ENCODE measurements around the gene TFDP2.

Gene TFDP2

GRCh38 chr3:142148792-142149672 lies at the start of gene TFDP2:
TSS of gene TFDP2 (minus strand) at chr3:142149544. CDS start at chr3:142101749, 47,795 bp downstream.
- TF ChIP-seq GATA2 (IDR thresholded peaks at IDR 0.05; ENCODE audit: low read depth, low read length) = peak; percentile 43; the same call in 1 of the 2 replicates
- no peak for TF ChIP-seq GATA3 (IDR thresholded peaks at IDR 0.05; ENCODE audit: low read depth, low read length)

GRCh38 chr3:142188846-142189245 lies 39.5 kb upstream of the TFDP2 start:
- TF ChIP-seq GATA3 (IDR thresholded peaks at IDR 0.05; ENCODE audit: low read depth, low read length) = no peak
- no peak for TF ChIP-seq GATA2 (IDR thresholded peaks at IDR 0.05; ENCODE audit: low read depth, low read length)

DNA sequence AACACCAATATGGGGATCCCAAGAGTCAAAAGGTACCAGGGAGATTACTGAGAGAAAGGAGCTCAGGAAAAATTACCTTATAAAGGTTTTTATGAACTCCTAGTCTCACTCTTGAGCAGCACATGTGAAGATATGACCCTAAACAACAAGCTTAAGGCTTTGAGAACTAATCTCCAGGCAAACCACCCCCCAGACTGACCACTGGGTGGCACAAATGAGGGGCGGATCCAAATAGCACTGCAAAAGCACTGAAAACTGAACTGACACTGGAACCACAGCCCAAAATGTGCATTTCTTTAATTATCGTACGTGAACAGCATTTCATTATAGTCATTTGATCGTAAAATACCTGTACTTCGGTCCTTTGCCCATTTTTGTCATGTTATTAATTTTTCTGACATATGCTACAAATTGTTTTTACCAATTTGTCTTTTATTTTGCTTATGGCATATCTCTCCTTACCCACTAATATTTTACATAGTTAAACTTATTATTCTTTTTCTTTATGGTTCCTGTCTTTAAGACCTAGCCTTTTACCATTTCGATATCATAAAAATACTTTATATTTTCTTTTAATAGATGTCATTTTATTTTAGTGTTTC lies 31.5 kb upstream of the TFDP2 start:
- TF ChIP-seq GATA3 (IDR thresholded peaks at IDR 0.05; ENCODE audit: low read depth, low read length) = no peak
- no peak for TF ChIP-seq GATA2 (IDR thresholded peaks at IDR 0.05; ENCODE audit: low read depth, low read length)

DNA sequence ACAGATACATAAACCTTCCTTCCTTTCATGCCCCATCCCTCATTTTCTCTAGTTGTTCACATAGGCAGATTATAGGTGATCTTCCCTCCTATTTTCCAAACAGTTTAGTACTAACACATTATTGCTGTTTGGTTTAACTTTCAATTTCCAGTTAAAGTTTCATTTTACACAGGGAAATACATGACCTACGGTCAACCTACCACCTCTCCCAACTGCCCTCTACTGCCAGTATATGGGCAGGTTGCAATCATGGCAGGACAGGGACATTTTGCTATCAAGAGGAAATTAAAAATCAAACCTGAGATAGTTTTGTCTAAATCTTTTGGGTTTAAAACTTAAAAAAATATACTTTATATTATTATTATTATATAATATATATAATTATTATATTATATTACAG lies 26.1 kb upstream of the TFDP2 start:
- no peak for TF ChIP-seq GATA2 (IDR thresholded peaks at IDR 0.05; ENCODE audit: low read depth, low read length)
- no peak for TF ChIP-seq GATA3 (IDR thresholded peaks at IDR 0.05; ENCODE audit: low read depth, low read length)

DNA sequence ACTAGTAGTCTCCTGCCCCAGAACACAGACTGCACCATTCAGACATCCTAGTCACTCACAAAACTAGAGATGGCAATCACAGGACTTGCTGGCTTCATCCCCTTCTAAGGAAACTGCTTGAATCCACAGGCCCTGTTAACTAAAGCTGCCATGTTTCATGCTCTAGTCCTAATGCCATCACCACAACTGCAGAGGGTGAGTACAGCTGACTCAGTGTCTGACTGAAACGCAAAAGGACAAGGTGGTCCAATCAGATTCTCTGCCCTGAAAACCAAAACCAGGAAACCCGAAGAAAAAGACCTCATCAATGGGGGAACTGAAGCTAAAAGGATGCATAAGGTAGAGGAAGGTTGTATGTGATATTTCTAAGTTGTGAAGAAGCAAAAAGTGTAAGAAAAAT lies 25.2 kb upstream of the TFDP2 start:
- TF ChIP-seq GATA2 (IDR thresholded peaks at IDR 0.05; ENCODE audit: low read depth, low read length) = no peak
- TF ChIP-seq GATA3 (IDR thresholded peaks at IDR 0.05; ENCODE audit: low read depth, low read length) = no peak

GRCh38 chr3:142168514-142168913 lies 19.2 kb upstream of the TFDP2 start:
- TF ChIP-seq GATA3 (IDR thresholded peaks at IDR 0.05; ENCODE audit: low read depth, low read length) (no peak), GATA2 (IDR thresholded peaks at IDR 0.05; ENCODE audit: low read depth, low read length) (no peak)

GRCh38 chr3:142165194-142165593 lies 15.8 kb upstream of the TFDP2 start:
- TF ChIP-seq GATA2 (IDR thresholded peaks at IDR 0.05; ENCODE audit: low read depth, low read length) = no peak
- no peak for TF ChIP-seq GATA3 (IDR thresholded peaks at IDR 0.05; ENCODE audit: low read depth, low read length)

GRCh38 chr3:142159083-142159740 lies 9.9 kb upstream of the TFDP2 start:
- TF ChIP-seq GATA2 (IDR thresholded peaks at IDR 0.05; ENCODE audit: low read depth, low read length) (no peak), GATA3 (IDR thresholded peaks at IDR 0.05; ENCODE audit: low read depth, low read length) (no peak)

- no peak for TF ChIP-seq GATA2 (IDR thresholded peaks at IDR 0.05; ENCODE audit: low read depth, low read length)
- no peak for TF ChIP-seq GATA3 (IDR thresholded peaks at IDR 0.05; ENCODE audit: low read depth, low read length)
Measured at GRCh38 chr3:142154186-142154585, 4.8 kb upstream of the TFDP2 start.

- TF ChIP-seq GATA3 (IDR thresholded peaks at IDR 0.05; ENCODE audit: low read depth, low read length) = no peak
- TF ChIP-seq GATA2 (IDR thresholded peaks at IDR 0.05; ENCODE audit: low read depth, low read length) = no peak
Measured at GRCh38 chr3:142152384-142152783, 3.0 kb upstream of the TFDP2 start.

DNA sequence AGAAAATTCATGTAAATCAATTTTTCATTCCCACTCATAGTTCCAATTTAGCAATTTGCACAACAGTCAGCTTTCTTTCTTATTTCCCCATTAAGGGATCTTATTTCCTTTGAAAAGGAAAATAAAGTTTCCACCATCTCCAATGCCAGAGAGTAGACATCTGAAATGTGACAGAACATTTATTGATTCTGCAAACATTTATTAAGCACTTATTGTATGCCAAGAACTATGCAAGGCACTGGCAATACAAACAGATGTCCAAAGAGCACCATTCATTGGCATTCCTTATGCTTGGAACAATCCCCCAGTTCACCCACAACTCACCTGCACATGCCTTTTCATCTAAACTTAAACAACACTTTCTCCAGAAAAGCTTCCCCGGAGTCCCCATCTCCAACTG lies 2.5 kb upstream of the TFDP2 start:
- TF ChIP-seq GATA2 (IDR thresholded peaks at IDR 0.05; ENCODE audit: low read depth, low read length) = no peak
- TF ChIP-seq GATA3 (IDR thresholded peaks at IDR 0.05; ENCODE audit: low read depth, low read length) = no peak

DNA sequence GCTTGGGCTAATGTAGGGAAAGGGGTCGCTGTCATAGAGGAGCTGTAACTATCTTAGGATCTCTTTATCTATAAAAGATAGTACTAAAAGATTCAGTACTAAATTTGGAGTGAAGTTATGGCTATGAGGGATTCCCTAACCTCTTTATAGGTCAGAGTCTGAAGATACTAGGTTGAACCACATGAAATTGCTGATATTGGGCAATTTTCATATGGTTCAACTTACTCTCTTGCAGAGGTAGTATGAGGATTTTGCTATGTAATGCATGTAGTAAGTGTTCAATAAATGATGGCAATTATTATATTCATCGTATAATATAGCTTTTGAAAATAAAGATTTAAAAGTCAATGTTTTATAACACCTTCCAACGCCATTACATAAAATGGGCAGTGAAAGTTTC lies 1.9 kb upstream of the TFDP2 start:
- TF ChIP-seq GATA2 (IDR thresholded peaks at IDR 0.05; ENCODE audit: low read depth, low read length) = no peak
- no peak for TF ChIP-seq GATA3 (IDR thresholded peaks at IDR 0.05; ENCODE audit: low read depth, low read length)

- TF ChIP-seq GATA2 (IDR thresholded peaks at IDR 0.05; ENCODE audit: low read depth, low read length) = no peak
- TF ChIP-seq GATA3 (IDR thresholded peaks at IDR 0.05; ENCODE audit: low read depth, low read length) = no peak
Measured at GRCh38 chr3:142150271-142150670, 927 bp upstream of the TFDP2 start.

DNA sequence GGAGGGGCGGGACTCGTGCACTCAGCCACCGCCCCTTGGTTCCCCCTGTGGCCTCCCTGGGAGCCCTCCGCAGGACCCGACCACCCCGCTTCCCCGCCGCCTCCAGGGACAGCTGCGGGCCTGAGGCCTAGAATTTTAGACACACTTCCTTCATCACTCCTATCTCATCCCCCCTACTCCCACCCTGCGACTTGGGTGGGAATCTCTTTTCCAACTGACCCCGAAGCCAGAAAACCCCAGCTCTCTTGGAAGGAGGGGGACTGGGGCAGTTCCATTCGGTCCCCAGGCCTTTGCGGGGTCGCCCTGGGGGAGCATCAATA lies 289 bp upstream of the TFDP2 start:
- TF ChIP-seq GATA3 (IDR thresholded peaks at IDR 0.05; ENCODE audit: low read depth, low read length) (no peak), GATA2 (IDR thresholded peaks at IDR 0.05; ENCODE audit: low read depth, low read length) (no peak)
